ENCODE results near the gene SIGLEC11.
"Not testable (repeated sequence)": the region's sequence is repeated elsewhere in the genome, so short reads cannot be mapped to it uniquely, and the experiment has no call there.

Gene SIGLEC11

DNA sequence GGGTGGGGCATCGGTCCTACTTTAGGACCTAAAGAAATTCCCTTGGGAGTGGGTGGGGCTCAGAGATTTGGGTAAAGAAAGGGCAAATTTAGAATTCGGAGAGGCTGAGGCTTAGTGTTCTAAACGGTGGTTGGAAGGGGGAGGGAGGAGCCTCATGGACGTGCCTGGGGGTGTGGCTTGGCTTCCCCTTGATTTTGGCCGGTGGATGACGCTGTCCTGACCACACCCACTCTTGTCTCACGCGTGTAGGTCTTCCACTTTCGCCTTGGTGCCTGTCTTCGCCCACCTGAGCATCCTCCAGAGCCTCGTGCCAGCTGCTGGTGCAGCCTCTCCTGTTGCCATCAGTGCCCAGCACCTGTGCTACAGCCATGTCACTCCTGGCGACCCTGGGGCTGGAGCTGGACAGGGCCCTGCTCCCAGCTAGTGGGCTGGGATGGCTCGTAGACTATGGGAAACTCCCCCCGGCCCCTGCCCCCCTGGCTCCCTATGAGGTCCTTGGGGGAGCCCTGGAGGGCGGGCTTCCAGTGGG is 30.4 kb downstream of the SIGLEC11 start:
- DNase-seq (ENCODE audit: insufficient read length) (no peak), FAIRE-seq (no peak)
- TF ChIP-seq TAF1 (IDR thresholded peaks at IDR 0.05; ENCODE audit: borderline replicate concordance, low read depth, low read length) (no peak), POLR2A (IDR thresholded peaks at IDR 0.05; ENCODE audit: low read depth, low read length) (no peak)

DNA sequence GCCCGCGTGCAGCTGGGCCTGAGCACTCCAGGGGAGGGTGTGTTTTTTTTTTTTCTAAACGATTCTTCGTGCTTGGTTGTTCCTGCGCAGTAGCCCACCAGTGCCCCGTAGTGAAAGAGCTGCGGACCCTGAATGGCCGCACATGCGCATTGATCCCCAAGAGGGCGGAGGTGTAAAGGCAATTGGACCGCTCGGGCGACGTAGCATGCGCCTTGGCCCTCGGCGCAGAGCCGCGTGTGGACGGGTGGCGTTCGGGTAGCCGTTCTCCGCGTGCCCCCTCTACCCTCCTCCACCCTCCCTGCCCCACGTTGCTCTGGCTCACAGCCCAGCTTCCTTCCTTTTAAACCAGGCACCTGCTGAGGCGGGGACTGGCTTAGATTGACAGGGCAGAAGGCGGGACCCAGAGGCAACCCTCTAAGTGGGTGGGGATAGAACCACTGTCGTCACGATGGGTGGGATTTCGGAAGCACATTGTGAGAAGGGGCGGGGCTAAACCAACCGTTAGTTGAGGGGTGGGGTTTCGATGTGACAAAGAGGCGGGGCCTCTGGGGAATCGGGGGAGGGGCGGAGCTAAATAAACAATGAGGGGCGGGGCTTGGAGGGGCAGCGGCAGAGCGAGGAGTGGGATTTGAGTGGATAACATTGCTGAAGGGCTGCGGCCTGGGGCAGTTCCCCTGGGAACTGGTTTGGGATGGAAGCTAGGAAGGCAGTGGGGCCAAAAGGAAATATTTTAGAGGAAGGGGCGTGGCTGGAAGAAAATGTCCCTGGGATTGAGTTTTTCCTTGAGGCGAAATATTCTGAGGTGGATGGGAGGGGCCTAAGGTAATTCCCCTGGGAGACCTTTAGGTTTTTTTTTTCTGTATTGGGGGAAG is 31.1 kb downstream of the SIGLEC11 start:
- TF ChIP-seq POLR2A (IDR thresholded peaks at IDR 0.05; ENCODE audit: low read depth, low read length), result peak; percentile 94
- peak; percentile 98 for TF ChIP-seq POLR2AphosphoS5 (IDR thresholded peaks at IDR 0.05; ENCODE audit: low read depth, low read length)
- TF ChIP-seq TAF1 (IDR thresholded peaks at IDR 0.05; ENCODE audit: borderline replicate concordance, low read depth, low read length), result peak; percentile 62
- DNase-seq (ENCODE audit: insufficient read length) (peak; percentile 85), FAIRE-seq (no peak)

DNA sequence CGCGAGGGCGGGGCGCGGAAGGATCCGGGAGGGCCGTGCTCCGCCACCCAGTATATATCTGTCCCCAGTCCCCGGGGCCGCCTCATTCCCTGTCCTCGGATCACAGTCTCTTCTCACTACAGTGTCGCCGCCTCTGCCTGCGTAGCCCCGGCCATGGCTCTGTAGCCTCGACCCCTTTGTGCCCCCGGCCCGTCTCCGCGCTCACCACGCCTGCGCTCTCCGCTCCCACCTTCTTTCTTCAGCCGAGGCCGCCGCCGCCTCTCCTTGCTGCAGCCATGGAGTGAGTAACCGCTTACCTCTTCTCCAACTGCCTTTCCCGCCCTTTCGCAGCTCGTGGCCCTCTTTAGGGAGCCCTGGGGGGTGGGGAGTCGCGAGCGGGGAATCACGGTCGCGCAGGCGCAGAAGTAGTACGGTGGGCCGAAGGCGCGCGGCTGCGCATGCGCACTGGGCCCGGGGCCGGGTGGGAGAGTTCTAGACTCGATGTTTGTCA is 31.8 kb downstream of the SIGLEC11 start, which contains the start of the genes ATF5 and NUP62:
TSS of gene ATF5 (plus strand) at position 85 of the 490 bp plus-strand sequence. CDS start 1,646 bp downstream, outside the sequence.
TSS of gene NUP62 (minus strand) at position 384 of the 490 bp plus-strand sequence. CDS start 19,697 bp downstream, outside the sequence.
- FAIRE-seq (peak; percentile 94), DNase-seq (ENCODE audit: insufficient read length) (peak; percentile 93)
- TF ChIP-seq TAF1 (IDR thresholded peaks at IDR 0.05; ENCODE audit: borderline replicate concordance, low read depth, low read length) (peak; percentile 96), POLR2AphosphoS5 (IDR thresholded peaks at IDR 0.05; ENCODE audit: low read depth, low read length) (peak; percentile 96), POLR2A (IDR thresholded peaks at IDR 0.05; ENCODE audit: low read depth, low read length) (peak; percentile 98)

DNA sequence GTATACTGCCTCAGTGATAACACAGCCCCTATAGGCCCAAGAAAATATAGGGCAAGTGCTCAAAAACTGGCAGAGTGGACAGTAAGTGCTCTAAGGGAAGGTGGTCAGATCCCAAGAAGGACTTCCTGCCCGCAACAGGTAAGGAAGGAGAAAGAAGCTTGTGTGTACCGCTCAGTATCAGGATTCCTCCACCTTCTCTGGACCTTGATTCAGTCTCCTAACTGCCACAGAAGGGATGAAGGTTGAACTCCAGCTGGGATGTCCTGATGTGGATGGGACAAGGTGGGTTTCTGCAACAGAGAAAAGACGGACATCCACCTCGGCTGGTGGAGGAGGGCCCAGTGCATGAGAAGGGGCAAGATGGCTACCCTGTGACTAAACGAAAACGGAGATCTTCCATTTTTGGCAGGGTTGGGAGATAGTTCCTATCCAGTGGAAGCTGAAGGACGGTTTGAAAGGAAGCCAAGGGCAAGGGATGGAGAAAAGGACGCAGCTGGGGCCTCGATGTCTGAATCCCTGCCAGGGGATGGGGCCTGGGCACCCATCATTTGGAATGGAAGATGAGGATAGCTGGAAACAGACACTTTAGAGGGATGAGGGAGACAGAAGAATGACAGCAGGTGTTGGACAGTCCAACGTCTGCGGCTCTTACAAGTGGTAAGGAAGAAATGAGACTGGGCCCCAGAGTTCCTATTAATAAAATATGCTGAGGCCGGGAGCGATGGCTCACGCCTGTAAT is 33.3 kb downstream of the SIGLEC11 start:
- TF ChIP-seq POLR2A (IDR thresholded peaks at IDR 0.05; ENCODE audit: low read depth, low read length) (0 out of 2 replicates have a peak, but pooled peaks have one; percentile 28), POLR2AphosphoS5 (IDR thresholded peaks at IDR 0.05; ENCODE audit: low read depth, low read length) (no peak)
- DNase-seq (ENCODE audit: insufficient read length), result no peak
- peak; percentile 24 for FAIRE-seq

DNA sequence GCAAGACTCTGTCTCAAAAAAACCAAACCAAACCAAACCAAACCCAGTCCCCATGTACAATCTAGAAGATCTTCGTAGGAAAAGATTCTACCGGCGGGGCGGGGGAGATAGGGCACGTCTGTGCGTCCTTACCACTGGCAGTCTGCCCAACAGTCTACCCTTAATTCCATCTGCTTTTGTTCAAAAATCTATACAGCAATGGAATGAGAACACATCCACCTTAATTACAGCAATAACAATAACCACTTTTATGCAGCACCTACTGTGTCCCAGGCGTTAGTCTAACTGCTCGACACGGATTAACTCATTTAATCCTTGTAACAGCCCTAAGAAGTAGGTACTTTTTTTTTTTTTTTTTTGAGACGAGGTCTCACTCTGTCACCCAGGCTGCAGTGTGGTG is 34.5 kb downstream of the SIGLEC11 start:
- TF ChIP-seq TAF1 (IDR thresholded peaks at IDR 0.05; ENCODE audit: borderline replicate concordance, low read depth, low read length), result no peak
- TF ChIP-seq POLR2AphosphoS5 (IDR thresholded peaks at IDR 0.05; ENCODE audit: low read depth, low read length), result no peak
- TF ChIP-seq POLR2A (IDR thresholded peaks at IDR 0.05; ENCODE audit: low read depth, low read length), result no peak
- DNase-seq (ENCODE audit: insufficient read length) (no peak), FAIRE-seq (no peak)

DNA sequence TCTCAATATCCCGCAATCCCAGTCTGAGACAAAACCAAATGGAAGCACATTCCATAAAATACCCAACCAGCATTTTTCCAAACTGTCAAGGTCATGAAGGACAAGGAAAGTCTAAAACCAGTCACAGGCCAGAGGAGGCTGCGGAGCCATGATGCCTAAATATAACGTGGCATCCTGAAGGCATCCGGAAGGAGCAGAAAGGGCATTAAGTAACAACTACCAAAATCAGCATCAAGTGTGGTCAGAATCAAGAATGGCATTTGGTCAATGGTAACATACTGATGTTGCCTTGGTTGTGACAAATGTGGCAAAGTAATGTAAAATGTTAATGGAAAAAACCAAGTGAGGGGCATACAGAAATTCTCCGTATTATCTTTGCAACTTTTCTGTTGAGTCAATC is 35.5 kb downstream of the SIGLEC11 start:
- DNase-seq (ENCODE audit: insufficient read length) (no peak), FAIRE-seq (no peak)
- no peak for TF ChIP-seq POLR2A (IDR thresholded peaks at IDR 0.05; ENCODE audit: low read depth, low read length)

DNA sequence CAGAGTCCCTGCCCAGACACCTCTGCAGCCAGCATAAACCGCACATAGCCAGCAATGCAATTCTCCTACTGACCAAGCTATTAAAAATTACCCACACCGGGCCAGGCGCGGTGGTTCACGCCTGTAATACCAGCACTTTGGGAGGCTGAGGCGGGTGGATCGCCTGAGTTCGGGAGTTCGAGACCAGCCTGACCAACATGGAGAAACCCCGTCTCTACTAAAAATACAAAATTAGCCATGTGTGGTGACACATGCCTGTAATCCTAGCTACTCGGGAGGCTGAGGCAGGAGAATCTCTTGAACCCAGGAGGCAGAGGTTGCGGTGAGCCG is 36.1 kb downstream of the SIGLEC11 start:
- DNase-seq (ENCODE audit: insufficient read length); FAIRE-seq: not testable (repeated sequence)

DNA sequence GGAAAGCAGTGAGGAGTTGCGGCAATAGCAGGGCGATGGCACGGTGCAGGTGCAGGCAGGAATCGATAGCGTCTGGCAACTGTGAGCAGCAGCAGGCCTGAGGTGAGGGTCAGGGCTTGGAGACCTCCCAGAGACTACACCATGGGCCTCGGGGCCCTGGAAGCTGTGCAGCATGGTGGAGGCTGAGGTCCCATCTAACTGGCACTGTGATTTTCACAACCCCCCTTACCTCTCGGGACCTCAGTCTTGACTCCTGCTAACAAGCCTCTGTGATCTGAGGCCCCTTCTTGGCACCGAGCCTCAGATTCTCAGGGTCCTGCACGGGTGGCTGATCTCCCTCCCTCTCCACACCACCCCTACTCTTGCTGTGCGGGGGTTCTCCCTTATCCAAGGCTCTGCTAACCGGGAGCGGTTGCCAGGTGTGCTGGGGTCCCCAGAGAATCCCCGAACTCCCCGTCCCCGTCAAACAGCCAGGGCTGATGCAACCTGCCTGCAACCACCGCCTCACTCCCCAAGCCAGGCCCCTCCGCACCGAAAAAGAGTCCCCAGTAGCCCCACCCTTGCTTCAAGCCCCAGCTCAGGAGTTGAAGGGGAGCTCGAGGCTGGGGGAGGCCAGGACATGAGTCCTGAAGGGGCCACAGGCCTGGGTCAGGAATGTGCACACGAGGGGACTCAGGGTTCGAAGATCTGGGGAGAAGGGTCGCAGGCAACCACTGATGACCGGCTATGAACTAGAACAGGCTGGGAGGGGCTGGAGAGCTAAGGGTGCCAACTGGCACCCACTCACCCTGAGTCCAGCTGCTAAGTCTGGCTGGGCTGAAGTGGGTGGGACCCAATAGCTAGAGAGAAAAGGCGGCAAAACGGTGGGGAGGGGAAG is 36.7 kb downstream of the SIGLEC11 start:
- TF ChIP-seq POLR2A (IDR thresholded peaks at IDR 0.05; ENCODE audit: low read depth, low read length), result peak; percentile 27; the same call in 1 of the 2 replicates
- TF ChIP-seq POLR2AphosphoS5 (IDR thresholded peaks at IDR 0.05; ENCODE audit: low read depth, low read length), result no peak
- no peak for TF ChIP-seq TAF1 (IDR thresholded peaks at IDR 0.05; ENCODE audit: borderline replicate concordance, low read depth, low read length)
- DNase-seq (ENCODE audit: insufficient read length), result no peak
- FAIRE-seq, result peak; percentile 69

DNA sequence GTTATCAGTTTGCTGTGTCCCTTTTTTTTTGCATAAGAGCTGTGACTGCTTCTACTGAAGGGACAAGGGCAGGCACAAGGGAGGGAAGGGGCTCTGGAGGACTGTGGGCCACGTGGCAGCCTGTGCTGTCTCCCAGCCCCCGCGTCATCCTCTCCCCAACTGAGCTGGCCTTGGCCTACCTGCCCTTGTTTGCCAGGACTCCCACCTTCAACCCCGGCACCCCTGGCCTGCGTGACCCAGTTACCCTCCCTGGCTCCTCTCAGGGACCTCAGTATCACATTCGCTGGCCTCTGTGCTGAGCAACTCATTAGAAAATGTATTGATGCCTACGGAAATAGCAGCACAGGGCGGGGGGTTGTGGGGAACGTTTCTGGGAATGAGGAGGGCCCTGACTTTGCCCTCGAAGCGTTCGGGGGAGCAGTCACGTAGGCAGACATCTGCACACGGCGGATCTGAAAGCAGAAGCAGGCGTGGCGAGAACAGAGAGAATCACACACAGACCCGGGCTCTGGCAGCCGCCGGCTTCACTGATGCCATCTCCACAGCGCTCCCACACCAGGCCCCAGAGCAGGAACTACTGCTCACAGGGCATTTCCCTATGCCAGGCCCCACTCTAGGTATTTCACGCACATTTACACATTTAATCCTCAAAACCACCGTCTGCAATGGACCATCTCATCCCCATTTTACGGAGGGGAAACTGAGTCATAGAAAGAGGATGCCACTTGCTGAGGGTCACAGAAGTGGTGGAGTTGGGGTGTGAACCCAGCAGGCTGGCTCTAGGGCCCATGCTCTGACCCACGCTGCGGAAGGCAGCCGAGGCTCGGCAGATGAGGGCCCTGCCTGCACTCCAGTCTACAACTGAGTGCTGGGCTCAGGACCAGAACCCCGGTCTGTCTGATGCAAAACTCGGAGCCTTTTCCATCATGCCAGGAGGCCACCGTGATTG is 37.6 kb downstream of the SIGLEC11 start:
- TF ChIP-seq TAF1 (IDR thresholded peaks at IDR 0.05; ENCODE audit: borderline replicate concordance, low read depth, low read length), result no peak
- no peak for TF ChIP-seq POLR2AphosphoS5 (IDR thresholded peaks at IDR 0.05; ENCODE audit: low read depth, low read length)
- no peak; the same call in 1 of the 2 replicates for TF ChIP-seq POLR2A (IDR thresholded peaks at IDR 0.05; ENCODE audit: low read depth, low read length)
- no peak for FAIRE-seq
- DNase-seq (ENCODE audit: insufficient read length), result no peak

Measured in GM12892 (cell line).